ENCODE measurements around the gene NALCN.

GRCh38 chr13:101140936-101141335, 275.4 kb downstream of the NALCN start:
- TF ChIP-seq CTCF (conservative IDR thresholded peaks at IDR 0.05; ENCODE audit: low read depth, low read length), result no peak
- no peak for TF ChIP-seq EZH2 (IDR thresholded peaks at IDR 0.05; ENCODE audit: borderline replicate concordance, low read depth, low read length, poor library complexity, severe bottlenecking)
